ENCODE measurements around the gene SH3BGRL.

The SH3BGRL gene

GRCh38 chrX:81286075-81286474 is 84.2 kb downstream of the SH3BGRL start:
- no peaks in the 10 kb centered on the region for H3K4me1 ChIP-seq (ENCODE audit: insufficient read depth, low read length)
- DNase-seq (no peak), ATAC-seq (ENCODE audit: insufficient read depth, low read depth) (no peak)
- H3K79me2 ChIP-seq (ENCODE audit: insufficient read depth, low read length) = no peaks in the 10 kb centered on the region
- H3K27me3 ChIP-seq (ENCODE audit: insufficient read depth, low read length, poor library complexity) = no peaks in the 10 kb centered on the region
- H3K4me3 ChIP-seq (ENCODE audit: low read depth in 1 of 2, low read length in 2 of 2) = no peak overlapping the region
- no peaks in the 10 kb centered on the region for H3K36me3 ChIP-seq (ENCODE audit: insufficient read depth, low read length)
- H3K4me2 ChIP-seq (ENCODE audit: insufficient read depth, low read length) = no peak overlapping the region
- no peaks in the 10 kb centered on the region for H4K20me1 ChIP-seq (ENCODE audit: insufficient read depth, low read length)
- H3K9me3 ChIP-seq (ENCODE audit: insufficient read depth, low read length, severe bottlenecking) = peaks cover under 1% of the 10 kb centered on the region
- no peak for TF ChIP-seq EZH2 (IDR thresholded peaks at IDR 0.05; ENCODE audit: borderline replicate concordance, low read depth, low read length, severe bottlenecking)
- TF ChIP-seq CTCF (IDR thresholded peaks at IDR 0.05; ENCODE audit: borderline replicate concordance, extremely low read depth, low read length, poor library complexity, severe bottlenecking) = no peak
- no peak overlapping the region for H3K9ac ChIP-seq (ENCODE audit: low read depth, low read length)
- no peak overlapping the region for H3K27ac ChIP-seq (ENCODE audit: low read length)
- H2AFZ ChIP-seq (ENCODE audit: low read depth, low read length) = no peak overlapping the region

GRCh38 chrX:81286608-81287007 is 84.7 kb downstream of the SH3BGRL start:
- H3K4me3 ChIP-seq (ENCODE audit: low read depth in 1 of 2, low read length in 2 of 2) = no peak overlapping the region
- ATAC-seq (ENCODE audit: insufficient read depth, low read depth) = no peak

GRCh38 chrX:81291996-81292395 is 90.1 kb downstream of the SH3BGRL start:
- ATAC-seq (ENCODE audit: insufficient read depth, low read depth) (no peak), DNase-seq (no peak)
- Histone ChIP-seq H3K27me3 (ENCODE audit: insufficient read depth, low read length, poor library complexity) (no peaks in the 10 kb centered on the region), H3K4me1 (ENCODE audit: insufficient read depth, low read length) (no peaks in the 10 kb centered on the region), H4K20me1 (ENCODE audit: insufficient read depth, low read length) (no peaks in the 10 kb centered on the region), H3K9me3 (ENCODE audit: insufficient read depth, low read length, severe bottlenecking) (peaks cover 15% of the 10 kb centered on the region), H3K4me2 (ENCODE audit: insufficient read depth, low read length) (no peak overlapping the region), H2AFZ (ENCODE audit: low read depth, low read length) (no peak overlapping the region), H3K36me3 (ENCODE audit: insufficient read depth, low read length) (peaks cover 7% of the 10 kb centered on the region; the same call in 1 of the 2 replicates), H3K79me2 (ENCODE audit: insufficient read depth, low read length) (no peaks in the 10 kb centered on the region), H3K27ac (ENCODE audit: low read length) (no peak overlapping the region), H3K9ac (ENCODE audit: low read depth, low read length) (no peak overlapping the region), H3K4me3 (ENCODE audit: low read depth in 1 of 2, low read length in 2 of 2) (no peak overlapping the region)
- TF ChIP-seq EZH2 (IDR thresholded peaks at IDR 0.05; ENCODE audit: borderline replicate concordance, low read depth, low read length, severe bottlenecking) = no peak
- TF ChIP-seq CTCF (IDR thresholded peaks at IDR 0.05; ENCODE audit: borderline replicate concordance, extremely low read depth, low read length, poor library complexity, severe bottlenecking) = no peak

More at GRCh38 chrX:81286608-81287007, 84.7 kb downstream of the SH3BGRL start:
- Histone ChIP-seq H4K20me1 (ENCODE audit: insufficient read depth, low read length) (no peaks in the 10 kb centered on the region), H3K27ac (ENCODE audit: low read length) (no peak overlapping the region), H3K9ac (ENCODE audit: low read depth, low read length) (no peak overlapping the region), H3K36me3 (ENCODE audit: insufficient read depth, low read length) (peaks cover under 1% of the 10 kb centered on the region; the same call in 1 of the 2 replicates), H2AFZ (ENCODE audit: low read depth, low read length) (no peak overlapping the region), H3K79me2 (ENCODE audit: insufficient read depth, low read length) (no peaks in the 10 kb centered on the region), H3K4me1 (ENCODE audit: insufficient read depth, low read length) (no peaks in the 10 kb centered on the region), H3K9me3 (ENCODE audit: insufficient read depth, low read length, severe bottlenecking) (peaks cover 5% of the 10 kb centered on the region), H3K4me2 (ENCODE audit: insufficient read depth, low read length) (no peak overlapping the region), H3K27me3 (ENCODE audit: insufficient read depth, low read length, poor library complexity) (no peaks in the 10 kb centered on the region)
- TF ChIP-seq CTCF (IDR thresholded peaks at IDR 0.05; ENCODE audit: borderline replicate concordance, extremely low read depth, low read length, poor library complexity, severe bottlenecking) = no peak
- no peak for DNase-seq

GRCh38 chrX:81294101-81294500 is 92.2 kb downstream of the SH3BGRL start:
- Histone ChIP-seq H3K27me3 (ENCODE audit: insufficient read depth, low read length, poor library complexity) (no peaks in the 10 kb centered on the region), H4K20me1 (ENCODE audit: insufficient read depth, low read length) (no peaks in the 10 kb centered on the region), H2AFZ (ENCODE audit: low read depth, low read length) (no peak overlapping the region), H3K27ac (ENCODE audit: low read length) (no peak overlapping the region), H3K9me3 (ENCODE audit: insufficient read depth, low read length, severe bottlenecking) (peaks cover 15% of the 10 kb centered on the region), H3K36me3 (ENCODE audit: insufficient read depth, low read length) (peaks cover 7% of the 10 kb centered on the region; the same call in 1 of the 2 replicates), H3K79me2 (ENCODE audit: insufficient read depth, low read length) (no peaks in the 10 kb centered on the region), H3K4me3 (ENCODE audit: low read depth in 1 of 2, low read length in 2 of 2) (no peak overlapping the region), H3K4me2 (ENCODE audit: insufficient read depth, low read length) (no peak overlapping the region), H3K9ac (ENCODE audit: low read depth, low read length) (no peak overlapping the region), H3K4me1 (ENCODE audit: insufficient read depth, low read length) (no peaks in the 10 kb centered on the region)
- DNase-seq (no peak), ATAC-seq (ENCODE audit: insufficient read depth, low read depth) (no peak)
- TF ChIP-seq CTCF (IDR thresholded peaks at IDR 0.05; ENCODE audit: borderline replicate concordance, extremely low read depth, low read length, poor library complexity, severe bottlenecking) (no peak), EZH2 (IDR thresholded peaks at IDR 0.05; ENCODE audit: borderline replicate concordance, low read depth, low read length, severe bottlenecking) (no peak)
